B cell (primary cell): ENCODE results near the gene TAF8. TPM values are rescaled to one million over a fixed set of nuclear protein-coding genes. Genes with fewer than 3 reads are reported as not detected.

ENCODE experiments used
- ATAC-seq: fragments of 200-7000 bp; cut with Tn5 transposase; one replicate; pipeline ENCODE4 v1.10.0; 2021; ENCODE audit warnings: low read depth, mild to moderate bottlenecking, moderate number of reproducible peaks, moderate library complexity
- CTCF ChIA-PET: fragments of 350-600 bp; sonication (Branson Sonifier 250); formaldehyde crosslinking; loops from one replicate; lab custom pipeline; 2021; ENCODE audit warnings: antibody characterized with exemption, inconsistent platforms; lab: Charles Lee
- POLR2A ChIA-PET: fragments of 350-600 bp; sonication (Branson Sonifier 250); formaldehyde crosslinking; loops from one replicate; lab custom pipeline; 2021; ENCODE audit warnings: antibody characterized with exemption; lab: Charles Lee
- DNase-seq: peaks from one replicate; pipeline ENCODE4 v3.0.0; 2013
- H2AFZ ChIP-seq: 2 replicates; pipeline ENCODE4 v1.6.1; 2012; ENCODE audit warnings: mild to moderate bottlenecking, low read depth, low read length; ENCODE audit not compliant: insufficient read depth, poor library complexity, severe bottlenecking
- H3K27ac ChIP-seq, 2 donors: 1 replicate in 1 of 2; 2 replicates in 1 of 2; pipeline ENCODE4 v1.5.1; 2012 to 2013; ENCODE audit warnings: low read length in 2 of 2, mild to moderate bottlenecking in 2 of 2, moderate library complexity in 1 of 2
- H3K27me3 ChIP-seq, 4 experiments: fragments of 200-600 bp in 1 of 4; sonication (generic) in 1 of 4; replicated peaks in 1 of 4; 1 replicate in 2 of 4; 2 replicates in 2 of 4; pipeline versions ENCODE4 v1.6.1 to v1.7.0; 2013 to 2016; ENCODE audit warnings: low read length in 3 of 4, mild to moderate bottlenecking in 2 of 4, mixed read lengths in 1 of 4, moderate library complexity in 1 of 4; ENCODE audit not compliant: insufficient read depth in 4 of 4, control insufficient read depth in 3 of 4; ENCODE audit errors: control extremely low read depth in 1 of 4
- H3K36me3 ChIP-seq, 2 experiments: replicated peaks in 1 of 2; 1 replicate in 1 of 2; 2 replicates in 1 of 2; pipeline versions ENCODE4 v1.6.1 to v1.7.1; 2013; ENCODE audit warnings: low read length in 1 of 2; ENCODE audit not compliant: insufficient read depth in 2 of 2, control insufficient read depth in 1 of 2; ENCODE audit errors: control extremely low read depth in 1 of 2, extremely low read depth in 1 of 2
- H3K4me1 ChIP-seq, 2 donors: fragments of 200-600 bp in 1 of 2; sonication (generic) in 1 of 2; 1 replicate in 1 of 2; 2 replicates in 1 of 2; pipeline versions ENCODE4 v1.5.1 to v1.6.1; 2013 to 2017; ENCODE audit warnings: low read length in 2 of 2; ENCODE audit not compliant: control insufficient read depth in 2 of 2, insufficient read depth in 2 of 2
- H3K4me2 ChIP-seq: replicated peaks from 2 replicates; pipeline ENCODE3; 2012; ENCODE audit warnings: mild to moderate bottlenecking, low read depth, low read length; ENCODE audit not compliant: poor library complexity, severe bottlenecking
- H3K4me3 ChIP-seq, 5 experiments: fragments of 200-600 bp in 1 of 5; sonication (generic) in 1 of 5; 1 replicate in 3 of 5; 2 replicates in 2 of 5; pipeline versions ENCODE4 v1.5.1 to v1.7.0; 2011 to 2016; ENCODE audit warnings: low read length in 4 of 5, mild to moderate bottlenecking in 4 of 5, low read depth in 2 of 5, control low read depth in 1 of 5, moderate library complexity in 1 of 5; ENCODE audit not compliant: insufficient read depth in 1 of 5; ENCODE audit errors: control extremely low read depth in 1 of 5, extremely low read depth in 1 of 5
- H3K79me2 ChIP-seq: fragments of 200-600 bp; sonication (generic); one replicate; pipeline ENCODE4 v1.6.0; 2016; ENCODE audit warnings: low read length; ENCODE audit not compliant: control insufficient read depth, insufficient read depth
- H3K9ac ChIP-seq: fragments of 200-600 bp; sonication (generic); 2 replicates; pipeline ENCODE4 v1.6.1; 2017; ENCODE audit warnings: mild to moderate bottlenecking, low read length, moderate library complexity
- H3K9me3 ChIP-seq, 3 donors: one replicate each; pipeline versions ENCODE4 v1.6.1 to v1.7.1; 2013; ENCODE audit warnings: low read length in 2 of 3; ENCODE audit not compliant: control insufficient read depth in 2 of 3, insufficient read depth in 1 of 3; ENCODE audit errors: control extremely low read depth in 1 of 3
- H4K20me1 ChIP-seq: 2 replicates; pipeline ENCODE4 v1.6.0; 2012; ENCODE audit warnings: mild to moderate bottlenecking, low read length; ENCODE audit not compliant: insufficient read depth, control insufficient read depth, poor library complexity, severe bottlenecking
- H3K27ac Mint-ChIP-seq: one replicate; pipeline ENCODE4 v1.8.0; 2021; ENCODE audit warnings: mixed read lengths
- H3K27me3 Mint-ChIP-seq: one replicate; pipeline ENCODE4 v1.8.0; 2021; ENCODE audit warnings: mixed read lengths
- H3K4me1 Mint-ChIP-seq: one replicate; pipeline ENCODE4 v1.8.0; 2021; ENCODE audit warnings: mixed read lengths
- H3K4me3 Mint-ChIP-seq: one replicate; pipeline ENCODE4 v1.8.0; 2021; ENCODE audit warnings: mixed read lengths
- H3K9me3 Mint-ChIP-seq: one replicate; pipeline ENCODE4 v1.8.0; 2022; ENCODE audit warnings: mixed read lengths; ENCODE audit not compliant: insufficient read depth
- EZH2 ChIP-seq: IDR thresholded peaks from 2 replicates; pipeline ENCODE4 v1.6.1; 2012; ENCODE audit warnings: borderline replicate concordance, low read depth, mild to moderate bottlenecking, moderate library complexity, low read length; ENCODE audit not compliant: insufficient read depth, poor library complexity, severe bottlenecking
- WGBS: methylation state at CpG from one replicate; pipeline ENCODE4 v1.1.5; 2013; ENCODE audit warnings: missing lambda C conversion rate; ENCODE audit not compliant: insufficient coverage; 5-methylcytosine and 5-hydroxymethylcytosine counted together
- intact Hi-C: fragments of 100-400 bp; cut with micrococcal nuclease; formaldehyde crosslinking; loops from one replicate; pipeline ENCODE4 v1.10.0; 2022
- polyA plus RNA-seq: library from polyadenylated mRNA; depleted of rRNA; stranded (reverse); fragments of >200 nt; gene quantifications from 2 replicates; pipeline ENCODE4 v1.2.3, GENCODE V29; 2012
- total RNA-seq, 2 donors: library from RNA; stranded (reverse); fragments of 120-200 nt in 1 of 2; gene quantifications; 1 replicate in 1 of 2; 2 replicates in 1 of 2; pipeline versions ENCODE4 v1.2.3 to v1.2.4, GENCODE V29; 2013 to 2022
- TF ChIP-seq, protein P1 (sequence below): fragments of 200-600 bp; IDR thresholded peaks from one replicate; pipeline ENCODE4 v1.8.0; 2022; ENCODE audit warnings: antibody characterized with exemption, mild to moderate bottlenecking

TAF8 gene
- total and polyA plus RNA-seq, 2 donors (not counting 1 experiment from before 2014, with no cell fraction given) = 30.6 to 67.0 TPM

DNA sequence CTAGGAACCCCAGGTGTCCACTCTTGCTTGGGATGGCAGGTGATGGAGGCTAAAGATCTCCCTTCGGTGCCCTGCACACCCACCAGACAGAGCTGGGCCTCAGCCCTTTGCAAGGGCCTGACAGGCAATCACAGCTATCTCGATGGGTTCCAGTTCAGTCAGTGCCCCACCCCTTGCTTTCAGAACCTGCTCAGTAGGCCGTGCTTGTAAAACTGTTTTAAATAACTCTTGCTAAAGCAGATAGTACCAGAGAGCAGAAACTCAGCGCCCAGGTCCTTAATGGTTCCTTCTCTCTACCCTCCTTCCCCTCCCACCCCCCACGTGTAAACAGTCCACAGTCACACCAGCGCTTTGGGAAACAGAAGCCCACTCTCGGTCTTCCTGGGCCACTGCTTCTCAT, 52.9 kb downstream of the TAF8 start:
- Histone ChIP-seq H2AFZ (no peak overlapping the region), H3K4me2 (no peak overlapping the region), H3K4me1 (peaks cover 6 to 11% of the 10 kb centered on the region in 2 donors), H4K20me1 (no peaks in the 10 kb centered on the region), H3K4me3 (no peak overlapping the region), H3K9me3 (peaks cover 0 to 5% (median 0%) of the 10 kb centered on the region in 3 donors), H3K9ac (no peak overlapping the region), H3K27me3 (peaks cover 0 to 25% (median 2%) of the 10 kb centered on the region in 4 experiments), H3K79me2 (no peaks in the 10 kb centered on the region), H3K36me3 (no peaks in the 10 kb centered on the region), H3K27ac (no peak overlapping the region)
- intact Hi-C loops = no loop called here
- Mint-ChIP-seq H3K4me3 (peak overlapping the region; percentile 75), H3K27ac (no peak overlapping the region), H3K9me3 (no peaks in the 10 kb centered on the region), H3K27me3 (peaks cover 20% of the 10 kb centered on the region), H3K4me1 (peaks cover 8% of the 10 kb centered on the region)
- DNase-seq (no peak), ATAC-seq (no peak)
- POLR2A ChIA-PET = no interaction called here
- CTCF ChIA-PET = interaction anchor here (0.7 to 2.3 kb wide), 8 partner anchors 10 to 444 kb away, joined by 3 to 11 read pairs (median 4); partner anchors contain the start of gene PRICKLE4
- WGBS = 94% methylated on average over 7 of the region's 7 CpGs
- no peak for TF ChIP-seq EZH2
- TF ChIP-seq, protein P1, sequence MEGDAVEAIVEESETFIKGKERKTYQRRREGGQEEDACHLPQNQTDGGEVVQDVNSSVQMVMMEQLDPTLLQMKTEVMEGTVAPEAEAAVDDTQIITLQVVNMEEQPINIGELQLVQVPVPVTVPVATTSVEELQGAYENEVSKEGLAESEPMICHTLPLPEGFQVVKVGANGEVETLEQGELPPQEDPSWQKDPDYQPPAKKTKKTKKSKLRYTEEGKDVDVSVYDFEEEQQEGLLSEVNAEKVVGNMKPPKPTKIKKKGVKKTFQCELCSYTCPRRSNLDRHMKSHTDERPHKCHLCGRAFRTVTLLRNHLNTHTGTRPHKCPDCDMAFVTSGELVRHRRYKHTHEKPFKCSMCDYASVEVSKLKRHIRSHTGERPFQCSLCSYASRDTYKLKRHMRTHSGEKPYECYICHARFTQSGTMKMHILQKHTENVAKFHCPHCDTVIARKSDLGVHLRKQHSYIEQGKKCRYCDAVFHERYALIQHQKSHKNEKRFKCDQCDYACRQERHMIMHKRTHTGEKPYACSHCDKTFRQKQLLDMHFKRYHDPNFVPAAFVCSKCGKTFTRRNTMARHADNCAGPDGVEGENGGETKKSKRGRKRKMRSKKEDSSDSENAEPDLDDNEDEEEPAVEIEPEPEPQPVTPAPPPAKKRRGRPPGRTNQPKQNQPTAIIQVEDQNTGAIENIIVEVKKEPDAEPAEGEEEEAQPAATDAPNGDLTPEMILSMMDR = no peak

GRCh38 chr6:42103753-42104094, 53.4 kb downstream of the TAF8 start:
- Histone ChIP-seq H3K9ac (peak overlapping the region; percentile 66), H3K4me1 (peaks cover 6 to 11% of the 10 kb centered on the region in 2 donors), H3K27me3 (peaks cover 0 to 25% (median 2%) of the 10 kb centered on the region in 4 experiments), H3K4me3 (peak overlapping the region in 3 of 5 experiments; percentile 47 to 65 (median 53)), H2AFZ (peak overlapping the region; percentile 84), H3K27ac (no peak overlapping the region), H3K4me2 (peak overlapping the region; percentile 91), H3K9me3 (peaks cover 0 to 5% (median 0%) of the 10 kb centered on the region in 3 donors), H3K79me2 (no peaks in the 10 kb centered on the region), H4K20me1 (no peaks in the 10 kb centered on the region), H3K36me3 (no peaks in the 10 kb centered on the region)
- H3K4me3 Mint-ChIP-seq = peak overlapping the region; percentile 75
- H3K4me1 Mint-ChIP-seq = peaks cover 8% of the 10 kb centered on the region
- ChIA-PET POLR2A (no interaction called here), CTCF (interaction anchor here (0.7 to 2.3 kb wide), 13 partner anchors 10 to 444 kb away, joined by 3 to 11 read pairs (median 5); partner anchors contain the start of gene PRICKLE4)
- no peak for TF ChIP-seq EZH2
- TF ChIP-seq, protein P1 = no peak
- intact Hi-C loops = loop anchor here (1.0 kb wide), 2 partner anchors 63 to 323 kb away; partner anchors contain the start of gene PRICKLE4
- DNase-seq (no peak), ATAC-seq (no peak)
- H3K27ac Mint-ChIP-seq = peak overlapping the region; percentile 10
- no peaks in the 10 kb centered on the region for H3K9me3 Mint-ChIP-seq
- 77% methylated on average over 11 of the region's 12 CpGs for WGBS
- H3K27me3 Mint-ChIP-seq = peaks cover 19% of the 10 kb centered on the region
